HG03521 (cell line): ENCODE data around the gene AK4.

ENCODE experiments used
- ATAC-seq: cut with Tn5 transposase; IDR thresholded peaks from one replicate; pipeline ENCODE4 v1.9.1; 2021; ENCODE audit warnings: mild to moderate bottlenecking, moderate library complexity; ENCODE audit not compliant: unreplicated experiment

The AK4 gene

DNA sequence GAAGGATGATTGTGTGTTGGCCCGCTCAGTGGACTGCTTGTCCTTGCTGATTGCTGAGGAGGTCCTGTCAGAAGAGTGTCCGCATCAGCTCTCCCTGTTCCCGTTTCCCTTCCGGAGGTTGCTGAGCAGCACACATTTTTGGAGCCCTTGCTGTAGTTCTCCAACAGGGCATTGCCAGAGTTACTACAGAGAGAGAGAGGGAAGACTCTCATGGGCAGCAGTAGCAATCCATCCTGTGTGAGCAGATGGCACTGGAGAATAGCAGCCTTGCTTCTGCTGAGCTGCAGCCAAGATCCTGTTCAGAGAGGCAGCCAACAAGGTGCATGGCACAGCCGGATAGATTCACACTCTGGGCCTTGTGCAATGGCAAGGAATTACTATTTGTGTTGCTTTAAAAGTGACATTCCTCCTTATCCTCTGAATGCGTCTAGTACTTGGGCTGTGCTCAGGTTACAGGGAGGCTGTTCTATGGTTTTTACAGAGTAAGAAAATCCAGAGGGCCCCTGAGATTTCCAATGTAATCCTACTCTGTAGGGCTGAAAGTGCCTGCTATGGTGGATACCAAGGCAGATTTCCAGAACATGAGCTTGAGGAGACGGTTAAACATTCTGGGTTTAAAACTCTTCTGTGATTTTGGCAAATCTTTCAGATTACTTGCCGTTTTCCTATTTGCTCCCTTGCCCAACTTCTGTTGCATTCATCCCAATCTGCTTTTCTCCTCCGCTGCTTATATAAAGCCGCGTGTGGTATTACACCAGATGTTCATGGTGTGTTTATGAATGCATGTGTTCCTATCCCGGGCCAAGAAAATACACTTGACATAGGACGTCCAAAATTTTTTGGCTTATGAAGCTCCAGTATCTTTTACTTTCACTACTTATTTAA lies 27.4 kb downstream of the AK4 start:
- ATAC-seq: no peak

DNA sequence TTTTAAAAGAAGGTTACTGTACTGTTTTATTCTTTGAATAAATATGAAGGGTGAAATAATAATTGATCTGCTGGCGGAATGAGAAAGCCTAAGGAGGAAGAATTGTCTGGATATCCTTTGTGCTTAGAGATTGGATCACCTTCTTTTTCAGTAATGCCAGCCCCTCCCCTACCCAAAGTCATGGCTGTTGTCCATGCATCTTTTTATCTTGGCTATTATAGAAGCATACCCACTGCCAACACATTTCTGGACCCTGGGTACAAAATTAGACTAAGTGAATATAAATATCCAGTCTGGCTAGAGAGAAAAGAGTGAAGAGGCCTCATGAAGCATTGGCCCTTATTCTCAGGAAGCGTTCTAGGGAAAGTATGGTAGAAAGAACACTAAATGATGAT lies 28.1 kb downstream of the AK4 start:
- ATAC-seq: no peak

DNA sequence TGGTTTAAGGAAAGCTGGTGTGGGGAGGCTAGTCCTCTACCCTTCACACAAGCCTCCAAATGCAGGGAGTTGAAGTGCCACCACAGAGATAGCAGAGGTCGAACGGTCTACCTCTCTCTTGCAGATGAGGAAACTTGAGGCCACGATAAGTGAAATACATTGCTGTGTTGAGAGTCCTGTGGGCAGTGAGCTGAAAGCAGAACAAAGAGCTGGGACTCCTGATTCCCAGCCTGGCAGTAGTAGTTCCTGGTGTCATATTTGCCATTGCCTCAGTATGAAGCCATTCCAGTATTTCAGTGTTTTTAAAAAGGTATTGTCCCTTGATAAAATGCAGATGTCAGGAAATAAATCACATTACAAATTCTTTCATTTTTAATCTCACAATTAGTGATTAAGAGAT lies 28.6 kb downstream of the AK4 start:
- no peak for ATAC-seq

DNA sequence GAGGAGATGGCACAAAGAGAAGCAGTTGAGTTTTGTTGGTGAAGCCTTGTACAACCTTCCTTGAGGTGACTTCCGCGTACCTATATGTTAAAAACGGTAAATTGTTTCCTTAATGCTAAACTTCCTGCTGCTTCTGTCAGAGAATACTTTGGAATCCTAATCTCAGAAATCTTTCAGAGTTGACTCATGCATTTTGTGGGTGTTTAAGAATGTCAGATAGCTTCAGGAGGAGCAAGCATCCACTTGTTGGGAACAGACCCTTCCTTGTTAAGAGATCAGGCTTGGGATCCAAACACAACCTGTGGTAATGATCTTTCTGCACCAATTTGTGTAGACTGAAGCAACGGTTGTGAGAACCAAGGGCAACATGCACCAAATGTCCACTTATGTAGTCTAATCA lies 29.5 kb downstream of the AK4 start:
- no peak for ATAC-seq

DNA sequence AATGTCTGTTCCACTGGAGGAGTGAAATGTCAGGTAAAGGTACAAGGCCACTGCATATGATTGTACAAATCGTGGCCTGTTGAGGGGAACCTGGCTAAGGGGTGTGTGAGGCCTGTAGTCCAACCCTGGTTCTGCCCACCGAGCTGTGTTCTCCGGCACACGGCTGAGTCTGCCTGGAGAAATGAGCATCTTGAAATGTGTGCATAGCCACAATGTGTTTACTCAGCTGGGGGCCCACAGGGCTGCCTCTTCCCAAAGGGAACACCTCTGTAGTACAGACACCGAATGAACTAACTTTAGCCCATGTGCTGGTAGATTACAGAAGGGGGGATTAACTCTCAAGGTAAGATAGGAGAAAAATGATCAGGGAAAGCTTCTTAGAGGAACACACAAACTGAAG lies 30.2 kb downstream of the AK4 start:
- no peak for ATAC-seq

DNA sequence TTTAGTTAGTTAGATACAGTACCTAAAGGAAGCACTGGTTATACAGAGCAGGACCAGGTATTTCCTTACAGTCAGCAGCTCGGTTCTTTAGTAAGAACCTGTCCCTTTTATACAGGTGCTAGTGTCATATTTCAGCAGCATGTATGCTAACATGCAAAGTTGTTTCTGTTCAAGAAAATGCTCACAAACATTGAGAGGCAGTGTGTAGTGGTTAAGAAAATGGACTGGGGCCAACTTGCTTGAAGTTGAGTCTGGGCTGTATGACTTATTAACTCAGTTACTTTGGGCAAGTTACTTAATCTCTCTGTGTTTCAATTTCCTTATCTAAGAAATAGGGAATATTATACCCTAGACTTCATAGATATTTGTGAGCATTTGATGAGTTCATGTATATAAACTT lies 31.1 kb downstream of the AK4 start:
- ATAC-seq: no peak

DNA sequence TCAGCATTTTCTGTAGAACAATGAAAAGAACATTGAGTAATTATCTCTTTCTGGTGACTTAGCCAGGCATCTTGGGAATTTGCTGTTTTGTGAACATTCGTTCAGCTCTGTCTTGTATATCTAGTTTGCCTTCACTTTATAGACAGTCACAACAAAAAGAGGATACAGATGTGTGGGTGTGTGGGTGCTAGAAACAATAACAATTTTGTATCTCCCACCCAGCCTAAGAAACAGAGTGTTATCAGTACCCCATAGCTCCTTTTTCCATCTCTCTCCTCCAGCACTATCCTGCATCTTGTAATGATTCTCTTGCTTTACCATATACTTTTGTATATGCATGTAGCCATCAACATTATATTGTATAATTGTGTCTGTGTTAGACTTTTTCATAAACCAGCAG lies 33.0 kb downstream of the AK4 start:
- no peak for ATAC-seq

DNA sequence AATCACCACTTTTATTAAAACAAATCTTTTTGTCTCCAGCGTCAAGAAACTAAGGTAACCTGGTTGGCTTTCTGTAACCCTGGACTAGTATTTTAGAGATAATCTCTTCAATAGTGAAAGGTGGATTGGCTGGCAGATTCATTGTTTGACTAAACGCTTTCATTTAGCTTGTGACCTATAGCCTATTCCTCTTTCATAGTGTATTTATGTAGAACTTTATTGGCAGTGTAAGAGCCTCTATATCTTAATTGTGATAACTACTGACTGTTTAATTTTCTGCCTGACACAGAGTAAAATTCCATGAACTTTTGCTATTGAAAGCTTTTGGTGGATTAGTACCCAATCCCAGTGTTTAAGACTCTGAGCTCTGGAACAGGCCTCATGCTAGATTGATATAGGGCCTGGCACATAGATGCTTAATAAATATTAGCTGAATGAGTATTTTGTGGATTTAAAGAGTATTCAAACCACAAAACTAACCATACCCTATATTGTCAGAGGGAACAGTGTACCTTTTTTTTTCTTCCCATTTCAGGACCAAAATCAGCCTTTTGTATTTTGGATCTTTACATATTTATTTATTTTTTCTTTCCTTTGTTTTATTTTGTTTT lies 34.8 kb downstream of the AK4 start:
- ATAC-seq: no peak

DNA sequence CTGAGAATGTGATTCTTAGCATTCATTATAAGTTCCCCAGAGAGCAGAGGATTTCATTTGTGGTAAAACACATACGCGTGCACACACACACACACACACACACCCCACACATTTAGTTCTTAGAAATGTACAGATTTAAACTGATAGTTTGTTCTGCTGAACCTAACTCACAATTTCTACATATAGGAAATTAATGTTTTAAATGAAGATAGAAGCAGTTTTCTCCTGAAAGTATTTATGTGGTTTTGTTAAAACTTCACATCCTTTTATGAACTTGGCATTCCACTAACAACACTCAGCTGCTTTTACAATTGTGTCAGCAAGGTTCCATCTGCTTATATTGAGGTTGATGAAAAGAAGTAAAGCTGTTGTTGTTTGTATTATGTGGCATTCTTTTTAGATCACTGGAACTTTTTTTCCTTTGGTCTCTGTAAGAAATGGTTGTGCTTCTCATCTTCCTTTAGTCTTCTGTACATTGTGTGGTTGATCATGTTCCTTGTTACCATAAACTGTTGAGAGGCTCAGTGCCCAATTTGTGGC lies 41.6 kb downstream of the AK4 start:
- ATAC-seq: no peak

DNA sequence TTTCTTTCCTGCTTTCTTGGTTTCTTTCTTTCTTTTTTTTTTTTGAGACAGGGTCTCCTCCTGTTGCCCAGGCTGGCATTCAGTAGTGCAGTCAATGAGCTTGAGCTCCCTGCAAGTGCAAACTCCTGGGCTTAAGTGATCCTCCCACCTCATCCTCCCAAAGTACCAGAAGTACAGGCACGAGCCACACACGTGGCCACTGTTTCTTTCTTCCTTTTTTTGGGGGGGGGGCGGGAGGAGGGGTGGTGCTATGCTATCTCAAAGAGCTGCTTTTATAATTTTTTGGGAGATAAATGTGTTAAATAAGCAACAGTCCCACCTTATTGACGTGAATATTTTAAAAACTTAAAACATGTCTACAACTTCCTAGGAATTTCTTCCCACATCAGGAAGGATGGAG lies 42.2 kb downstream of the AK4 start:
- no peak for ATAC-seq

DNA sequence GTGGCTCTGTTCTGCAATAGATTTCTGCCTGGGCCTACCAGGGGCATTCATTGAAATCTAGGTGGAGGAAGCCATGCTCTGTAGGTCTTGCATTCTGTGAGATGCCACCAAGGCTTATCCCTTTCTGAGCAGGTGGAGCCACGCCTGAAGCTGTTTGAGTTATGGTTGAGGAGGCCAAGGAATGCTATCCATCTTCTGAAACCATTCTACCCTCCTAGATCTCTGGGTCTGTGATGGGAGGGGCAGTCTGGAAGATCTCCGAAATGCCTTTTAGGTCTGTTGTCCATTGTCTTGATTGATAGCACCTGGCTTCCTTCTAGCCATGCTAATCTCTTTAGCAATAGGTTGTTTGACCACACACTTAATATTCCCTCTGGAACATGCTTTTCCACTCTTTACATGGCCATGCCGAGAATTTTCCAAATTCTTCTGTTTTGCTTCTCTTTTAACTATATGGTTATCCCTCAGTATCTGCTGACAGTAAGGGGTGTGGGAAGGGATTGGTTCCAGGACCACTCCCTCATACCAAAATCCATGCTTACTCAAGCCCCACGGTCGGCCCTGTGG lies 45.2 kb downstream of the AK4 start:
- ATAC-seq: no peak

DNA sequence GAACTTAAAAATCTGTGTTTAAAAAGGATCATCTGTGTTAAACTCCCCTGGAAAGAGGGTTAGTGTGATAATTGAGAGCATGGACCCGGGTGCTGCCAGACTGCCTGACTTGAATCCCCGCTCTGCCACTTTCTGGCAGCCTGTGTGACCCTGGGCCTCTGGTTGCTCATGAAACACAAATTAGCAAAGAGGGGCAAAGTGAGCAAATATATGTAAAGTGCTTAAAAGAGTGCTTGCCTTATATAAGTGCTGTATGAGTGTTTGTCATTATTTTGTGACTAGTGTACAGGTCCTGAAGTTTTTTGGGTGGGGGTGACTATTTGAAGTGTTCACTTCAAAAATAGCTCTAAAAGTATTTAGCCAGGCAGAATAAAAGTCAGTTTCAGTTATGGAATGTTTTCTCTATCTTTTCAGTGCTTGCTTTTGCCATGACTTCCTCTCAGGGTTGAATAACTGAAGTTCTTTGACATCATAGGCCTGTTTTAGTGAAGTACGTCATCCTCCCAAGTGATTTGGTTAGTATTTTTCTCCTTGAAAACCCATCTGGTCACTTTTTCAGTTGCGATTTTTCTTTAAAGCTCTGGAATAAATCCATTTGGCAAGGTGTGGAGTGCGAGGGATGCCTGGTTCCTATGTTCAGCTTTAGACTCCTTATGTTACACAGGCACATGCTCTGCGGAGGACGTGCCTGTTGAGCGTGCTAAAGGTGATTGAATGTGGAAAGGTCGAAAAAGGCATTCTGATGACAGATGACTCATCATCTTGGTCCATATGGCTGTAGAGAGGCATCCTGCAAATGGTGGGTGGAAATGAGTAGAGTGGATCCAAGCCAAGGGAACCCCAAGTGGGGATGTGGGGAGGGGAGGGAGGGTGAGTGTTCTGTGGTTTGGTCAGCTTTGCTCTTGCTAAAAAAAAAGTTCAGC lies 47.8 kb downstream of the AK4 start:
- no peak for ATAC-seq

DNA sequence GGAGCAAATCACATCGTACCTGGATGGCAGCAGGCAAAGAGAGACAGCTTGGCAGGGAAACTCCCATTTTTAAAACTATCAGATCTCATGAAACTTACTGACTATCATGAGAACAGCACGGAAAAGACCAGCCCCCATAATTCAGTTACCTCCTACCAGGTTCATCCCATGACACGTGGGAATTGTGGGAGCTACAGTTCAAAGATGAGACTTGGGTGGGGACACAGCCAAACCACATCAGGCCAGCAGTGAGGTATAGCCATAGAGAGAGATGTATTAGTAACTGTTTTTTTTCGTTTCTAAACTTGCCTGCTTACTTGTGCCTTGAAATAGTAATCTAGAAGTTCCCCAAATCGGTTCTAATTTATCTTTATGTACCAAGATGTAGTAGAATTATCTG lies 48.9 kb downstream of the AK4 start:
- ATAC-seq: no peak

DNA sequence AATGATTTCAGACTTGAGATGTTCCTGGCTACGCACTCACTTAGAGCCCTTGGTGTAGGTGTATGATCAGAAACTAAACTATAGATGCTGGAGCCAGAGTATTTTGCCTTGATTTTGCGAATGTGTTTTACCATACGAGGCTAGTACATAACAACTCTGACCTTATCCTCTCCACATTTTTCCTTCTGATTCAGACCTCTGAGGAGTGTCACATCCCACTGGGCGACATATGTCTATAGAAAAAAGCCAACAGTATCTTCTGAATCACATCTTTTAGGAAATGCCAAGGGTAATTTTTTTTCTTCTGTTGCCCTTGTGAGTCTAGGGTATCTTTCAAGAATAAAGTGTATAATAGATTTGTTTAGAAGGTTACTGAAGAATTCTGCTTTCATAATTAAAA lies 49.6 kb downstream of the AK4 start:
- no peak for ATAC-seq

DNA sequence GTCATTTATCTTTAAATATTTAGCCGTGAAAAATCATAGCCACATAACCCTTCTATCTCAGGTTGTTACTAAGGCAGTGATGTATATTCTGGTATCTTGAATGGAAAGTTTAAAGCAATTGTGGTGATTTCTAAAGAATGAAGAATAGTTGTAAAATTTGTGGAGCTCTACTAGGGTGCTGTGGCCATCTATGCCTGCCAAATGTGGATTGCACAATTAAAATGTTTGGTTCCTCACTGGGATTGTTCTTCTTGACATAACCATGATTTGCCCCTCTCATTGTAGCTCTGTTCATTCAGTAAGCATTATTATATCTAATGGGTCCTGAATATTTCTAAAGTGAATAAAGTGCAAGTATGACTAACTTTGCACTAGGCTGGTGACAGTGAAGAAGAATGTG lies 50.1 kb downstream of the AK4 start:
- no peak for ATAC-seq

DNA sequence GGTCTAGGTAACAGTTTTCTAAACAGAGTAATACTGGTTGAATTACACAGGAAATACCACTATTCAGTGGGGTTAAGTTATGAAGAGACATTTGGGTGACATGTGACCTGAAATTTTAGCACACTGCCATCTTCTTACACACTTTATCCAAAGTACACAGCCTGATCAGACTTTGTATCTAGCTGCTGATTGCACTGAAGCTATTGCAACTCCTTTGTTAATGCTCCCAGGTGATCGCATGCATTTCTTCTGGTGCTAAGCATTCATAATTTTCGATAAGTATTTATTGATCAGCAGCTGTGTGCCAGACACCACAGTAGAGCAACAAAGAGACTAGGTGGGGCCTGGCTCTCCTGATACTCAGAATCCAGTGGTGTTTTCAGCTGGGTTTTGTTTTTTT lies 52.4 kb downstream of the AK4 start:
- ATAC-seq: no peak

DNA sequence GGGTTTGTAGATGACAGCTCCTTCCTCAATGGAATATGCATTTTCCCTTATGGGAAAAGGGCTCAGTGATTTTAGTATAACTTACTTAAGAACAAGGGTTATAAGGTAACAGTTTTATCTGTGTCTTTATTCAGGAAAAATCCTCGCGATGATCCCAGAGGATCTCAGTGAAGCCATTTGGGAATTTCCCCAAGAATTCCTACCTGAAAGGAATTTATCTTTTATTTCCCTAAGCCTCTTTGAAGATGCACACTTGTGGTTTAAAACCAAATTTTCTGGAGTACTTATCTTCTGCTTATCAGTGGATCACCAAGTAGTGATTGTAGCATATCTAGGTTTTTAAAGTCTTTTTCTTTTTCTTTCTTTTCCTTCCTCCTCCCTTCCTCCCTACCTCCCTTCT lies 58.8 kb downstream of the AK4 start:
- no peak for ATAC-seq

DNA sequence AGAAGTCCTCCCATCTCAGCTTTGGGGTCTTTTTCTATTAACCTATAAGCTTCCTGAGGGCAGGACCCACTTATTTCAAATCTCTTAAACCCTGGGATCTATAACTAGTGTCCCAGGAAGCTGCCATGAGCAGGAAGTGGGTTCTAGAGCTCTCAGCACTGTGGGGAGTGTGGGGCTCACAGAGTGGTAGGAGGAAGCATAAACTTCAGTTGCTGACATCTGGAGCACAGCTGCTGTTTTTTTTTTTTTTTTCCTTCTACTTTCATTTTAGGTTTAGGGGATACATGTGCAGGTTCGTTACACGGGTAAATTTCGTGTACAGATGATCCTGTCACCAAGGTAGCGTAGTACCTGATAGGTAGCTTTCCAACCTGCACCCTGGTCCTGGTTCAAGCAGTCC lies 59.3 kb downstream of the AK4 start:
- ATAC-seq: peak; percentile 43

DNA sequence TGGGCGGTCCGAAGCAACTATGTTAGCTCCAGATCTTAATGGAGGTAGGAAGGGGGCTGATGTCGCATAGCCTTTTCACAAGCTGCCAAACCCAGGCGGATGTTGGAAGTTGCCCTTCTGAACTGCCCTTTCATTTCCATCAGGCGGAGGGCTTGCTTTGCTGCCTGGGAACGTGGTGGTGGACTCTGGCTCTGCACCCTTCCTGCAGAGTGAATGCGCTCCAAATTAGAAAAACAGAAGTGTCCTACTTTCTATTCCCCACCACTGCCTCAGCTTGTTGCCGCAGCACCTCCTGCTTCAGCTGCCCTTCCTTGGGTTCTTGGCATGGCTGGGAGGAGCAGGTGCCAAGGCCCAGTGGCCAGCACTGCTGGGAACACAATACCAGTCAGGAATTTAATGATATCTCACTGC lies 60.6 kb downstream of the AK4 start:
- ATAC-seq: no peak

DNA sequence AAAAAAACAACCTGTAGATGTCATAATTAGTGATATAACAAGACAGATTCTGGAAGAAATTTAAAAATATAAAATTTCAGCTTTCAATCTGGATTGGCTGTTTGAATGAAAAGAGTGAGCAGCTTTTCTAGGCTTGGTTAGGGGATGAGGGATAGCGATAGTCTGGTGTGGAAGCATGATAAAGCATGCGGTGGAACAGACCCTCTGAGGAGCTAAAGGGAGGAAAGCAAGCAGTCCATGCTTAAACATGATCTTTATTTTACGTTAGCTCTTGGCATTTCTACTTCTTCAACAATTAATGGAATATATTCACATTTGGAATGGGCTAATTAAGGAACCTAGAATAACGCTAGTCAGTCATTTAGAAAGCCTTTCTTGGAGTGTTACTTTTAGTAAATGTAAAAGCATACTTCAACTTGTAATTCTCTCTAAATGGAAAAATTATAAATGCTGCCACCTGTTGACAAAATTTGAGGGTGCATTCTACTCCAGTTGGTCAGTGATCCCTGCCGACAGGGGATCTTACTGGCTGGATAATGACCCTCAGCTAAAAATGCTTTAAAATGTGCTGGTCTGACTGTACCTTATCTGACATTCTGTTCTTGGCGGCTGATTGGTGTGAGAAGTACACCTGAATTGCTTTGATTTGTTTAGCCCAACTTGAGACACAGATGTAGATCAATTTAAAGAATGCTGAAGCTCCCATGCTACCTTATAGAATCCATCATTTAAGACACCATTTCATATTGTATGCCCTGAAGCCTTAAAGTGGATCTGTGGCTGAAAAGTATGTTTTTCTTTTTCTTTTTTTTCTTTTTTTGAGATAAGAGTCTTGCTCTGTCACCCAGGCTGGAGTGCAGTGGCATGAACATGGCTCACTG lies 61.2 kb downstream of the AK4 start:
- ATAC-seq: no peak
